DMS53 treated with DMSO at 0.1 percent for 48 hours (cell line): ENCODE data around the gene LRBA.
"Not testable (repeated sequence)": the region's sequence is repeated elsewhere in the genome, so short reads cannot be mapped to it uniquely, and the experiment has no call there.

Experiments used
- DNase-seq: peaks from one replicate; lab custom pipeline; 2025; ENCODE audit not compliant: unreplicated experiment; lab: John Stamatoyannopoulos, UW

The LRBA gene

GRCh38 chr4:150572704-150573504 is 442.2 kb downstream of the LRBA start:
- no peak for DNase-seq

DNA sequence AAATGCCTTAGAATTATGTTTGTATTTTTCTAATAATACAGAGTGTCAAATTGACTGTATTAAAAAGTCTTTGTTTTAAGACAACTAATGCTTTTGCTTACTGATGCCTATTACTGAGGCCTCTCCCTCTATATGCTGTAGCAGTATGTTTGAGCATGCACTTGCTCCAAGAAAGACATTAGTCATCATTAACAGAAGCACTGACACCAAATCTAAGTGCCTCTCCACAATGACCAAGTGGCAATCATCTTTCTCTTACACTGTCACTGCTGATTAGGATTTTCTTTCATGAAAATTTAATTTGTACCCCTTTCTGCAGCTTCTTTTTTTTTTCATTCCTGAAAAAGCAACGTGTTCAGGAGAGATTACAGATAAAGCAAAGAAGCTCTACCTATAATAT is 444.2 kb downstream of the LRBA start:
- peak; percentile 44 for DNase-seq

GRCh38 chr4:150569998-150570535 is 445.0 kb downstream of the LRBA start:
- DNase-seq = no peak

GRCh38 chr4:150569384-150569987 is 445.6 kb downstream of the LRBA start:
- no peak for DNase-seq

DNA sequence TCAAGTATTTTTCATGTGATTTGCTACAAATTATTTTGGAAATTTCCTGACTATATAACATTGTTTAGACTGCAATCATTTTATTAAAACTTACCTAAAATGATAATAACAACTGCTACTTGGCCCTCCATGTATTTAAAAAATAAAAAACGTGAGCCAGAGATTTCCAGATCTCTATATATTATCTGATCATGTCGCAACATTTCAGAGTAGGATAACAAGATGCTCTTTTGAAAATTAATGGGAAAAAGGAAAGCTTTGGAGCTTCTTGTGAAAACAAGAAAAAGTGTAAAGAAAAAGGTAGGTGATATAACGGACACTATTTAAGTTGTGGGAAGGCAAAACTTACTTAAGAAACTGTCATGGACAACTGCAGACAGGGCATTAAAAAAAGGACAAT is 448.0 kb downstream of the LRBA start:
- no peak for DNase-seq

- DNase-seq = not testable (repeated sequence)
Measured at GRCh38 chr4:150564967-150565366, 450.1 kb downstream of the LRBA start.

DNA sequence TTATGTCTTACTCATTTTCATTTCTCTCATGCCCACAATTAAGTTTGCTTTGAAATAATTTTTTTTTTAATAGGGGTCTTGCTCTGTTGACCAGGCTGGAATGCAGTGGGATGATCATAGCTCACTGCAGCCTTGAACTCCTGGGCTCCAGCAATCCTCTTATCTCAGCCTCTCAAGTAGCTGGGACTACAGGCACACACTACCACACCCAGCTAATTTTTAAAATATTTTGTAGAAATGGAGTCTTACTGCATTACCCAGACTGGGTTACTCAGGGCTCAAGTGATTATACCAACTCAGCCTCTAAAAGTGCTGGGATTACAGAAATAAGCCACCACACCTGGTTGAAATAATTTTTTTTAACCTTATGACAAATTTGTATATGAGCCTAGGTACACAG is 452.3 kb downstream of the LRBA start:
- DNase-seq = no peak

DNA sequence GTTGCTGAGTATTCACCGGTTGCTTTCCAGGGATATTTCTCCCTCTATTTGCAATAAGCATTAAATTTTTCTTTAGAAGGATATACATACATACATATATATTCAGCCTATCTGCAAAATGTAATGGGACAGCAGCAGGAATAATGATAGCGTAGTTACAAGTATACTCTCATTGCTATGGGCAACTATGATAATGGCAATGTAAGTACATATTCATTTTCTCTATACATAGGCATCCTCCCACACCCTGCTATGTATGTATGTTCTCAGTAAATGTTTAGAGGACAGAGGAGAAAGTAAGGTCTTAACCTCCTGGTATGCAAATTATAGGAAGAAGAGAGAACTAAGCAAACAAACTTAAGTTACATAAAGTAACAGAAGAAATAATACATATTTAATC is 452.8 kb downstream of the LRBA start:
- no peak for DNase-seq

- DNase-seq = no peak
Measured at GRCh38 chr4:150561143-150561737, 453.8 kb downstream of the LRBA start.

DNA sequence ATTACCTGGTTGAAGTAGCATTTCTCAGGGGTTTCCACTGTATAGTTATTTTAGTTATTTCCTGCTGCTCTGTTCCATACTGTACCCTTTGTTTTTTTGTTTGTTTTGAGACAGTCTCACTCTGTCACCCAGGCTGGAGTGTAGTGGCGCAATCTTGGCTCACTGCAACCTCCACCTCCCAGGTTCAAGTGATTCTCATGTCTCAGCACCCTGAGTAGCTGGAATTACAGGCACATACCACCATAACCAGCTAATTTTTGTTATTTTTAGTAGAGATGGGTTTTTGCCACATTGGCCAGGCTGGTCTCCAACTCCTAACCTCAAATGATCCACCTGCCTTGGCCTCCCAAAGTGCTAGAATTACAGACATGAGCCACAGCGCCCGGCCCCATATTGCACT is 457.3 kb downstream of the LRBA start:
- DNase-seq = not testable (repeated sequence)

DNA sequence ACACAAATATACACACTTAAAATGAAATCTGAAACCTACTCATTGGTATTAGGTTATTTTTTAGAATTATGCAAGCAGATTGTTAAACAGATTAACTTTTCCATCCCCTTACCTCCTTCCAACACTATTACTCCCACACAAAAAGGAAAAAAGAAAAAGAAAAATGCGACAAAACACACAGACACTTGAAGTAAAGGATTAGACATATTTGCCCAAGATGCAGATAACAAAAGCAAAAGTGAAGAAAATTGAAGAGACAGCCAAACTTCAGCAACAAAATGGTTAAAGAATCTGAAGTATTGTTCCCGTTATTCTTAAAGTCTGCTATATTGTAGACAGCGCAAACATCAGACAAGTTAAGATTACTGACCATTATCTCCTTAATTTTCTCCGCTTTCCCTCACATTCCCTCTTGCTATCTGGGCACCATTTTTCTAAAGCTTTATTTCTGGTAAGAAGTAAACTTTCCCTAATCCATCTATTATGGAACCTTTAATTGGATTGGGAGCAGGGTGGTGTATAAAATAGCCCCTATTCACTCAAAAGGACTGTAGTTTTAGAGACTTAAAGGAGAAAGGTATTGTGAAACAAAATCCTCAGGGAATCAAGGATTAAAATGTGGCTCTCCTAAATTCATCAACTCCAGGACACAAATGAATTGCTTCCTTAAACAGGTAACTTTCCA is 467.8 kb downstream of the LRBA start:
- no peak for DNase-seq

DNA sequence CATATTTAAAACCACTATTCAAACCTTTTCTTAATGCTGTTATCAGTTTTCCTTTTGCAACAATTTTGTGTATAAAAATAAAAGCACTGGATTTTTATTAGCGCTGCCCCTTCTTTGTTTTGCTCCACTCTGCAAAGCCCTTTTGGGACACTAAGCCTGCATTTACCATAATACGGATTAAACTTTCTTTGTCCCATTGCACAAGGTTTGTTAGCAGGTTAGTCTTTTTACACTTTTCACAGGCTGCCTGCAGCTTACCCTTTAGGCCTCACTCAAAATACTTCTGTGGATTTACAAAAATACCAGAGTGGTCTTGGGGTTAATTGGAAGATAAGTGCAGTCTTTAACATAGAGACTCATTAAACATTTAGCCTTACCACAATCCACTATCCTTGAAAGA is 468.8 kb downstream of the LRBA start:
- DNase-seq = no peak

DNA sequence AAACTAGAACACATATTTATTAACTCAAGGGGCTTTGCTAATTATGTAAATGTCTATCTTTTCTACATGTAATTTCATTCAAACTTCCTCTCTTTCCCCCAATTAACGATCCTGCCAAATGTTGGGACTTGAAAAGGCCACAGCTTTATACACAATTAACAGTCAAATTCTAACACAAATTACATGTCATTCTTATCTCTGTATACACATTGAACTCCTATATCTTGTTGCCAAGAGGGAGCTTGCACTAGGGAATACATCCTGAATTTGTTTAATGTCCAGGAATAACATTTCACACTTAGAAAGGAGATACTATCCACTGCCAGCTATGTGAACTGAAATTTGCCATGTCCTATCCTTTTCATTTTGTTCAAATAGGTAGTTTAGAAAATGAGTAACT is 472.0 kb downstream of the LRBA start:
- no peak for DNase-seq

DNA sequence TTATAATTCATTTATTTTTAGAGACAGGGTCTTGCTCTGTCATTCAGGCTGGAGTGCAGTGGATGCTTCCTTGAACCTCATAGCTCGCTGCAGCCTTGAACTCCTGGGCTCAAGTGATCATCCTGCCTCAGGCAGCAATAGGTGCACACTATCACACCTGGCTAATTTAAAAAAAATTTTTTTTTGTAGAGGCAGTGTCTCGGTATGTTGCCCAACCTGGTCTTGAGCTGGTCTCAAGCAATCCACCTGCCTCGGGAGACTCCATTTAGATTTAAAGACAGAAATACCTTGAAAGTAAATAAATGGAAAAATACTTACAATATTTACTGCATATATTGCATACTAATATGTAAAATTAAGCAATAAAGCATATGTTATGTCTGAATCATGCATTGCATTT is 473.4 kb downstream of the LRBA start:
- no peak for DNase-seq

GRCh38 chr4:150540959-150541360 is 474.1 kb downstream of the LRBA start:
- DNase-seq = no peak

- no peak for DNase-seq
Measured at GRCh38 chr4:150540536-150540935, 474.5 kb downstream of the LRBA start.

DNA sequence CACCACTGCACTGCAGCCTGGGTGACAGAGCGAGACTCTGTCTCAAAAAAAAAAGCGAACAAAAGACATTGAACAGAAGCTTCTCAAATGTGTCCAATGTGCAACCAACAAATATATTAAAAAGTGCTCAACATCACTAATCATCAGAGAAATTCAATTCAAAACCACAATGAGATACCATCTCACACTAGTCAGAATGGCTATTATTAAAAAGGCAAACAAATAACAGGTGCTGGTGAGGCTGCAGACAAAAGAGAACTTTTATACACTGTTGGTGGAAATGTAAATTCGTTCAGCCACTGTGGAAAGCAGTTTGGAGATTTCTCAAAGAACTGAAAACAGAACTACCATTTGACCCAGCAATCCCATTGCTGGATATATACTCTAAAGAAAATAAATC is 477.2 kb downstream of the LRBA start:
- DNase-seq = not testable (repeated sequence)

- DNase-seq = no peak
Measured at GRCh38 chr4:150534818-150535217, 480.3 kb downstream of the LRBA start.

DNA sequence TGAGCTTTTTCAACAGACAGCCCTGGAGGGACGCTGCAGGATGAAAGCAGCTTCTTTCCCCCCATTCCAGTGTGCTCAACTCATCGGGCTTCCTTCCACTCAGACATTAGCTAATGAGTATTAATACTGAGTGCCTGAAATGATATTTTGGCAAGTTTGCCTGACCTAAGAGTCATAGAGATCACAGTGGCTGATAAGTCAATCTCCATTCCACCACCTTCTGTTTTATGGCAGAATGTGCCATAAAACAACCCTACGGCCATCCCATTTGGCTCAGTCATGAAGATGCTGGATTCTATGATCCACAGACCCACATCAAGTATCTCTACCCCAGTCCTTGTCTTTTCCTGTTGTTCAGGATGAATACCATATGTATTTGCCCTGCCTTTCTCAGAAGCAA is 481.4 kb downstream of the LRBA start:
- DNase-seq = no peak

DNA sequence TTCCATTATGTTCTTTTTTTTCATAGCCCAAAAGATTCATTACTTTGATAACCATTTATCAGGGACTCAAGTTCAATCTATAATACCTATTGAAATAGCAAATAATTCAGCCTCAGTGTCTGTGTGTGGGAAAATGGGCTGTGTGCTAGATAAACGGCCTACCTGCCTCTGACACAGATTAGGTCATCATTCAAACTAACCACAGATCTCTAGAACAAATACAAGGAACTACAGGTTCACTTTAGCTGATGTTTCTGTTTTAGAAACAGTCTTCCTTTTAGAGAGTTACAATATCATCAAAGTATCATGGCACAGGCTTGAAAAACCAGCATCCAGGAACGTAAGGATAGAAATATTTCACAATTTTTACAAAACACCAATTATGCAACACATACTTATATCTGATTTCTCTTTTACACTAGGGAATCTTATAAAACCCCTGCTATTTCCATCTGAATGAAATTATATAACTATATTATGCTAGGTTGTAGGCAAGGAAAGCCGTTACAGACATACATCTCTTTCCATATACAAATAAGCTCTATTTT is 489.7 kb downstream of the LRBA start:
- no peak for DNase-seq

DNA sequence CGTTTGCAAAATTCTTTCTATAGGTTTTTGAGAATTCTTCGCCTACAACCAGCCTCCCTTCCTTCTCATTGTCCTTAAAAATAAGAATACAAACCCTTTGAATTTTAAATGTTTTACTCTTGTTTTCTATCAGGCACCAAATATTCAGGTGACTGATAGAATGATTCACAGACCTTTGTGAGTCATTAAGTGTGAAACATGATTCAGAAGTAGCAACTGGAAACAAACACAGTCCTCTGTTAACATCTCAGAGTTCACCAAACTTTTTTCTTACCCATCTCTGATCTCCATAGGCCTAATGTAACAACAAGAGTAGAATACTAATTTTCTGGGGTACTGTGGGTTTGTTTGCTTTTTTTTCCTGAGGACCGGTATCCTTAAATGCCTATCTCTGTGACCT is 496.5 kb downstream of the LRBA start:
- DNase-seq = no peak
